Astrocyte of the spinal cord (primary cell): Measurements from ENCODE around the gene APOF.

Experiments
- DNase-seq: peaks from one replicate; pipeline ENCODE4 v3.0.0; 2011; ENCODE audit warnings: low read depth, low spot score
- H3K4me3 ChIP-seq: 2 replicates; pipeline ENCODE4 v1.5.1; 2011; ENCODE audit warnings: low read depth, mild to moderate bottlenecking, low read length, moderate library complexity
- in situ Hi-C: cut with HindIII; loops from 2 replicates; pipeline ENCODE4 v1.10.0; 2017; ENCODE audit warnings: low sequenced_read_pairs
- TF ChIP-seq, protein P1 (sequence below): IDR thresholded peaks from 2 replicates; pipeline ENCODE4 v1.5.1; 2012; ENCODE audit warnings: low read depth, mild to moderate bottlenecking, low read length, inconsistent platforms

APOF gene

DNA sequence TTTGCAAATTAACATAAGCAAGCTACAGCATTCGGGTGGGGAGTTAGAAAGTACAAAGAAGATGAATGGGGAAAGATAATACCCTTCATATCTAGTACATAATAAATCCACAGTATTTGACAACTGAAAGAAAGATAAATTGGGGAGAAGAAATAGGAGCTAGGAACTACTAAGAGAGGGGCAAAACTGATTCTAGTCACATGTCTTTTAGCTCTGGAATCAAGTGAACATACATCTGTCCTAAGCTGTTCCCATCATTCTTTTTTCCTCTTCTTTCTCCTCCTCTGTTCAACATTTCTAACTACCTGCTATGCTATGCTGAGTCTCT lies 15.3 kb upstream of the APOF start:
- TF ChIP-seq, protein P1, sequence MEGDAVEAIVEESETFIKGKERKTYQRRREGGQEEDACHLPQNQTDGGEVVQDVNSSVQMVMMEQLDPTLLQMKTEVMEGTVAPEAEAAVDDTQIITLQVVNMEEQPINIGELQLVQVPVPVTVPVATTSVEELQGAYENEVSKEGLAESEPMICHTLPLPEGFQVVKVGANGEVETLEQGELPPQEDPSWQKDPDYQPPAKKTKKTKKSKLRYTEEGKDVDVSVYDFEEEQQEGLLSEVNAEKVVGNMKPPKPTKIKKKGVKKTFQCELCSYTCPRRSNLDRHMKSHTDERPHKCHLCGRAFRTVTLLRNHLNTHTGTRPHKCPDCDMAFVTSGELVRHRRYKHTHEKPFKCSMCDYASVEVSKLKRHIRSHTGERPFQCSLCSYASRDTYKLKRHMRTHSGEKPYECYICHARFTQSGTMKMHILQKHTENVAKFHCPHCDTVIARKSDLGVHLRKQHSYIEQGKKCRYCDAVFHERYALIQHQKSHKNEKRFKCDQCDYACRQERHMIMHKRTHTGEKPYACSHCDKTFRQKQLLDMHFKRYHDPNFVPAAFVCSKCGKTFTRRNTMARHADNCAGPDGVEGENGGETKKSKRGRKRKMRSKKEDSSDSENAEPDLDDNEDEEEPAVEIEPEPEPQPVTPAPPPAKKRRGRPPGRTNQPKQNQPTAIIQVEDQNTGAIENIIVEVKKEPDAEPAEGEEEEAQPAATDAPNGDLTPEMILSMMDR: no peak
- no peak overlapping the region for H3K4me3 ChIP-seq
- DNase-seq: no peak
- in situ Hi-C loops: no loop called here

GRCh38 chr12:56377310-56377988 lies 14.8 kb upstream of the APOF start:
- H3K4me3 ChIP-seq: no peak overlapping the region
- in situ Hi-C loops: no loop called here
- TF ChIP-seq, protein P1: no peak
- DNase-seq: peak; percentile 8

DNA sequence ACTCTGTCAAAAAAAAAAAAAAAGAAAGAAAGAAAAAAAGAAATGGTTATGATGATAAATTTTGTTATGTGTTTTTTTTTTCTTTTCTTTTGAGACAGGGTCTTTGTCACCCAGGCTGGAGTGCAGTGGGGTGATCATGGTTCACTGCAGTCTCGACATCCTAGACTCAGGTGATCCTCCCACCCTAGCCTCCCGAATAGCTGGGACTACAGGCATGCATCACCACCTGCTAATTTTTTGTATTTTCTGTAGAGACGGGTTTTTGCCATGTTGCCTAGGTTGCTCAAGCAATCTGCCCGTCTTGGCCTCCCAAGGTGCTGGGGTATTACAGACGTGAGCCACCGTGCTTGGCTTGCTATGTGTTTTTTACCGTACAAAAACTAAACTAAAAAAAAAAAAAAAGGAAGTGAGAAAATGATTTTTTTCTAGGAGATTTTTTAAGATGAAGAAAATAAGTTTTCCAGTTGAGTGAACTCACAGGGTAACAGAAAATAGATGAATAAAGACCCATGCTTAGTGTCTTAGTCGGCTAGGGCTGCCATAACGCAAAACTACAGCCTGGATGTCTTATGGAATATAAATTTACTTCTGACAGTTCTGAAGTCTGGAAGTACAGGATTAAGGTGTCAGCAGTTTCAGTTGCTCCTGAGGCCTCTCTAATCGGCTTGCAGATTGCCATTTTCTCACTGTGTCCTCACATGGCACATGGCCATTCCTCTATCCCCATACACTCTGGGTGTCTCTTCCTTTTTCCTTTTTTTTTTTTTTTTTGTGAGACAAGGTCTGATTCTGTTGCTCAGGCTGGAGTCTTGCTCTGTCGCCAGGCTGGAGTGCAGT lies 13.2 kb upstream of the APOF start:
- H3K4me3 ChIP-seq: no peak overlapping the region
- TF ChIP-seq, protein P1: no peak
- in situ Hi-C loops: no loop called here
- no peak for DNase-seq

DNA sequence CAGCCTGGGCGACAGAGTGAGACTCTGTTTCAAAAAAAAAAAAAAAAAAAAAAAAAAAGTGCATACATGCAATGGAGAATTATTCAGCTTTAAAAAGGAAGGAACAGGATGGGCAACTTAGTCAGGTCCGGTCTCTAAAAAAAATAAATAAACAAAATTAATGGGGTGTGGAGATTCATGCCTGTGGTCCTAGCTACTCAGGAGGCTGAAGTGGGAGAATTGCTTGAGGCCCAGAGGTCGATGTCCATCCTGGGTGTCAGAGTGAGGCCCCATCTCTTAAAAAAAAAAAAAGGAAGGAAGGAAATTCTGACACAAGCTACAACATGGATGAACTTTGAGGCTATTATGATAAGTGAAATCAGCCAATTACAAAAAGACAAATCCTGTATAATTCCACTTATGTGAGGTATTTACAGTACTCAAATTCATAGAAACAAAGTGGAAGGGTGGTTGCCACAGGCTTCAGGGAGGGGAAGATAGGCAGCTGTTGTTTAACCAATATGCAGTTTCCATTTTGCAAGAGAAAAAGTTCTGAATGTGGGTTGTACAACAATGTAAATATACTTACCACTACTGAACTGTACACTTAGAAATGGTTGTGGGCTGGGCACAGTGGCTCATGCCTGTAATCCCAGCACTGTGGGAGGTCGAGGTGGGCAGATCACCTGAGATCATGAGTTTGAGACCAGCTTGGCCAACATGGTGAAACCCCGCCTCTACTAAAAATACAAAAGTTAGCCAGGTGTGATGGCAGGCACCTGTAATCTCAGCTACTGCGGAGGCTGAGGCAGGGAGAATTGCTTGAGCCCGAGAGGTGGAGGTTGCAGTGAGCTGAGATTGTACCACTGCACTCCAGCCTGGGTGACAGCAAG lies 12.3 kb upstream of the APOF start:
- in situ Hi-C loops: no loop called here
- TF ChIP-seq, protein P1: no peak
- DNase-seq: no peak
- H3K4me3 ChIP-seq: no peak overlapping the region

- no peak for DNase-seq
- TF ChIP-seq, protein P1: no peak
- in situ Hi-C loops: no loop called here
- no peak overlapping the region for H3K4me3 ChIP-seq
Observed at GRCh38 chr12:56373515-56373914, 10.9 kb upstream of the APOF start.

GRCh38 chr12:56366948-56367347 lies 4.3 kb upstream of the APOF start:
- in situ Hi-C loops: no loop called here
- TF ChIP-seq, protein P1: no peak
- no peak for DNase-seq
- no peak overlapping the region for H3K4me3 ChIP-seq
